Inflammatory macrophage treated with lipopolysaccharide for 1 hour (primary cell): ENCODE data around the gene SEC22C.
"Not testable (repeated sequence)": the region's sequence is repeated elsewhere in the genome, so short reads cannot be mapped to it uniquely, and the experiment has no call there.

Experiments used
- DNase-seq, 2 donors: peaks; one replicate each; pipeline ENCODE4 v3.0.0-alpha.2; 2020 to 2022

SEC22C gene, protein sequence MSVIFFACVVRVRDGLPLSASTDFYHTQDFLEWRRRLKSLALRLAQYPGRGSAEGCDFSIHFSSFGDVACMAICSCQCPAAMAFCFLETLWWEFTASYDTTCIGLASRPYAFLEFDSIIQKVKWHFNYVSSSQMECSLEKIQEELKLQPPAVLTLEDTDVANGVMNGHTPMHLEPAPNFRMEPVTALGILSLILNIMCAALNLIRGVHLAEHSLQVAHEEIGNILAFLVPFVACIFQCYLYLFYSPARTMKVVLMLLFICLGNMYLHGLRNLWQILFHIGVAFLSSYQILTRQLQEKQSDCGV

DNA sequence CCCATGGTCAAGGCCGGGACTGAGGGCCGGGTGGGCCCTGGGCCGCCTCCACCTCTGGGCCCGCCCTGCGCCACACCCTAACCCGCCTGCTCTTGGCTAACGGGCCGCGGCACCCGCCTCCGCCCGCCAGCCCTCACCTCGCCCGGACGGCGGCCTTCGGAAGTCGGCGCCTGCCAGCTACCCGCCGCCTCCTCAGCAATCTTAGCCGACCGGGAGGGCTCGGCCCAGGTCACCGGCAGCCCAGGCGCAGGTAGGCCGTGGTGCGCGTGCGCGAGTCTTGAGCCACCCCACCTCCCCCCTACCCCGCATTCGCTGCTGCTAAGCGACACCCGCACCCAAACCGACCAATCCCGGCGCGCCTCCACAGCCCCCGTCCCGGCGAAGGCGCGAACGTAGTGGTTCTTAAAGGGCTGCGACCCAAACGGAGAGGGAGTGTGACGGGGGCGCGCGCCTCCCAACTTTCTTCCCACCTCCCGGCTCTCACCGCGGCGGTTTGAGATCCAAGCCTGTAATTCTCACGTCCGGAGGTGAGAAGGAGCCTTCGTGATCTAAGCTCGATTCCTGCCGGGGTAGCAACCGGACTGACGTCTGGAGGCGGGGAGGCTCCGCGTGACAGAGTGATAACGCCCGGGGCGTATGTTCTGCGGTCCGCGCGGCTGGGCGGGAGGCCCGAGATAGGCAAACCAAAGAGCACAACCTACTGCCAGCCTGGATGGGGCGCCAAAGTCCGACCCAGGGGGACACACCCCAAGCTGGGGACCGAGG is at the start of gene SEC22C:
Gene SEC22C (minus strand): TSS at position 259 of the 765 bp plus-strand sequence. CDS start 12,921 bp downstream, outside the sequence.
- peak; percentile 89 to 91 for DNase-seq

DNA sequence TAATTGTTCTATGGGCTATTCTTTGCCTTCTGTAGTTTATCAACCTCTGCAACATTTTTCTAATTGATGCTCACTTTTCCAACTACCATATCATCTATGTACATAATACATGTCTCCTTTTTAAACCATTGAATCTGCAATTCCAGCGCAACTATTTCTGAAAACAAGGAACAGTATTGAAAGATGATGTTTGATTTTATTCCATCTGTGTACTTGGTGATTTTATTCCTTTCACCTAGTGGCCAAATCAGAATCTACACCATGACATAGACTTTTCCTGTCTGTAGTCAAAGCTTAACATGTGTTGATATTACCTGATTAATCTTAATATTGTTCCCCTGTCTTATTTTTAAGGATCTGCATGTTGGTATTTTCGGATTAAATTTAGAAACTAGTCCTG is 31.7 kb upstream of the SEC22C start:
- peak in 1 of 2 donors; percentile 16 for DNase-seq

DNA sequence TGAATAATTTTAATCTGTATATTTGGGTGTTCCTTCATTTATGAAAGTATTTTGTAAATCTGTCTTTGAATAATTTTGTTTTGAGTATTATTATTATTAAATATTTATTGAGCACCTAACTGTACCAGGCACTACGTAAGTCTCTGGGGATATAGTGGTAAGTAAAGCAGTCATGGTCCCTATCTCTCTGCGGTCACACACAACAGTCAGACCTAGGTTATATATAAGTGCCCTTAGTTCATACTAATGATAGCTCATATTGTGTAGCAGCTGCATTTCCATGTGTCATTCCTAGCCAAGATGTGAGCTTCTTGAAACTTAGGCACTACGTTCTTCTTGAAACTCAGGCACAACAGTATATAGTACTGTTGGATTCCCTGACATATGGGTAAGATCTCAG is 31.2 kb upstream of the SEC22C start:
- no peak for DNase-seq

DNA sequence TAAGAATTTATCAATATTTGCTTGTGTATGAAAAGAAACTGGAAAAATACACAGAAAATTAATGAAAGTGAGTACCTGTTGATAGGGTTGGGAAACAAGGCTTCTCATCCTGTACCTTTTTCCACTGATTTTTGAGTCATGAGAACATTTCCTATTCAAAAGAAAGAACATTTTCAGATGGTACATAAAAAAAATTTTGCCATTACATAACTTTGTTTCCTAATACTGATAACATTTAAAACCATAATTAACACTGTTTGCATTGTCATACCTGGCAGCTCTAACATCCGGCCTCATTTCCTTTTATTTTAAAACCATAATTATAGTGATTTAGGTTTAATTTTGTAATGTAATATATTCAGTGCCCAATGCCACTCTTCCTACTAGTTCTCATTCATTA is 30.4 kb upstream of the SEC22C start:
- DNase-seq, result no peak

DNA sequence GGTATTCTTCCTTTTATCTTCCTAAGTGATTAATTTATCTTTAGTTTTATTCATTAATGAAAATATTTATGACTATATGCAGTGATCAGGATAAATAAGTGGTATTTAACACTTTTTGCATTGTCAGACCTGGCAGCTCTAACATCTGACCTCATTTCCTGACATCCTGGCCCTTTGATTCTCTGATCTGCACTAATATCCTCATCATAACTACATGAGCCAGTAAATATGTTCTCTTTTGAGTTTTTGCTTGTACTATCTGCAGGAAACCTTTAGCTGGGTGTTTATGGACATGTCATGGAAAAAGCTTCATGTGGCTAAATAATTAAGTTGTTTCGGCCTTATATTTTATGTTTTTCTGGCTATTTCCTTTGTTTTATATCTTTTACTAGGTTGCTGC is 29.2 kb upstream of the SEC22C start:
- no peak for DNase-seq

DNA sequence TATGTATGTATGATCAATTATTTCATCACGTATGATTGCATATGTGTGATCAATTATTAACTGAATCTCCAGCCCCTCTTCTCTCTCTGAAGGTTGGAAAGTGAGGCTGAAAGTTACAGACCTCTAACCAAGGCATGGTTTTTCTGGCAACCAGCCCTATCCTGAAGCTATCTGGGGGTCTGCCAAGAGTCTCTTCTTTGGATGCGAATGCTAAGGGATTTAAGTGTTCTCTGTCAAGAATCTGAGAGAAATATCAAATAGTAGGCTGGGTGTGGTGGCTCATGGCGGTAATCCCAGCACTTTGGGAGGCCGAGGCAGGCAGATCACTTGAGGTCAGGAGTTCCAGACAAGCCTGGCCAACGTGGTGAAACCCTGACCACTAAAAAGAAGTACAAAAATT is 26.8 kb upstream of the SEC22C start:
- no peak for DNase-seq

DNA sequence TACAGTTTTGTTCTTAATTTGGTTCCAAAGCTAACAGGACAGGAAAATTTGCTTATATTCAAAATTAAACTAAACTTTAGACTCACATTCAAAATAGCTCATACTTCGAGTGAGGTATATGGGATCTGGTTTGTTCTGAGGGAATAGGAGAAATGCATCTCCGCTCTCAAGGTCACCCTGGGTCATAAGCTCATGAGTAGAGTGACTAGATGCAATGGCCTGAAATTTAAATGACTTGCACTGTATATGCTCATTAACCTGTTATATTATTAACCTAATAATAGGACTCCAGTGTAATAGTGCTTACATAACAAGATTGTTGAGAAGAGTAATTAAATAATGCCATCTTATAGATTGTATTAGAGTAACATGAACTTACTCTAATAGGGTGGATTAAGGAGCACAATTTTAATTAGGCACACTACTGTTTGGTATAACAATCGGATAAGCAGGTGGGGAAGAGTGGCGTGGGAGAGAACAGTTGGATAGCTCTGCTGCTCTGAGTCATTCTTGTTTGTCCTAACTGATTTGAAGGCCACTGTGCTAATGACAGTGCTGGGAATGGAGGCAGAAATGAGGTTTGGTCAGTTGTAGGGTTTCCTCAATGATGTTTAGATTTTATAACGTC is 23.9 kb upstream of the SEC22C start:
- DNase-seq, result no peak

DNA sequence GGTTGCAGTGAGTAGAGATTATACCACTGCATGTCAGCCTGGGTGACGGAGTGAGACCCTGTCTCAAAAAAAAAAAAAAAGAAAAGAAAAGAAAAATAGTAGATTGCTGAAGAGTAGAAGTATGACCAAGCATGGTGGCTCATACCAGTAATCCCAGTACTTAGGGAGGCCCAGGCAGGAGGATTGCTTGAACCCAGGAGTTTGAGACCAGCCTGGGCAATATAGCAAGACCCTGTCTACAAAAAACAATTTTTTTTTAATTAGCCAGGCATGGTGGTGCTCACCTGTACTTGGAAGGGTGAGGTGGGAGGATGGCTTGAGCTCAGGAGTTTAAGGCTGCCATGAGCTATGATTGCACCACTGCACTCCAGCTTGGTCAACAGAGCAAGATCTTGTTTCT is 21.2 kb upstream of the SEC22C start:
- DNase-seq, result no peak

DNA sequence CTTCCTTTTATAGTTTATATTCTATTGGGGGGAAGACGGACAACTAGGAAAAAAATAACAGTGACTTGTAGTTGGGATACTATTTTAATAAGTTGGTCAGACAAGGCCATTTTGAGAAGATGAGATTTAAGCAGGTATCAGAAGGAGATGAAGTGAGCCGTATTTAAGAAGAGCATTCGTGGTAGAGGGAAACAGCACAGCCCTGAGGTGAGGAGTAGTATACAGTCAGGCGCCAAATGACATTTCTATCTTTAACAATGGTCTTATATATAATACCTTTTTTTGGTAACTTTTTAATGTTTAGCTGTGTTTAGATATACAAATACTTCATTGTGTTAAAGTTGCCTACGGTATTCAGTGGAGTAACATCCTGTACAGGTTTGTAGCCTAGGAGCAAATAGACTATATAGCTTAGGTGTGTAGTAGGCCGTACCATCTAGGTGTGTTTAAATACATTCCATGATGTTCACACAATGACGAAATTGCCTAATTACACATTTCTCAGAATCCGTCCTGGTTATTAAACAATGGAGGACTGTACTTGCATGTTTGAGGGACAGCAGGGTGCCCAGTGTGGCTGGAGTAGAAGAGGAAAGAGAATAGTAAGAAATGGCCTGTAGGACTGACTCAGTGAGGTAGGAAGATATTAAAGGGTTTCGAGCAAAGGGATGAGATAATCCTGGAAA is 20.3 kb upstream of the SEC22C start:
- no peak for DNase-seq

DNA sequence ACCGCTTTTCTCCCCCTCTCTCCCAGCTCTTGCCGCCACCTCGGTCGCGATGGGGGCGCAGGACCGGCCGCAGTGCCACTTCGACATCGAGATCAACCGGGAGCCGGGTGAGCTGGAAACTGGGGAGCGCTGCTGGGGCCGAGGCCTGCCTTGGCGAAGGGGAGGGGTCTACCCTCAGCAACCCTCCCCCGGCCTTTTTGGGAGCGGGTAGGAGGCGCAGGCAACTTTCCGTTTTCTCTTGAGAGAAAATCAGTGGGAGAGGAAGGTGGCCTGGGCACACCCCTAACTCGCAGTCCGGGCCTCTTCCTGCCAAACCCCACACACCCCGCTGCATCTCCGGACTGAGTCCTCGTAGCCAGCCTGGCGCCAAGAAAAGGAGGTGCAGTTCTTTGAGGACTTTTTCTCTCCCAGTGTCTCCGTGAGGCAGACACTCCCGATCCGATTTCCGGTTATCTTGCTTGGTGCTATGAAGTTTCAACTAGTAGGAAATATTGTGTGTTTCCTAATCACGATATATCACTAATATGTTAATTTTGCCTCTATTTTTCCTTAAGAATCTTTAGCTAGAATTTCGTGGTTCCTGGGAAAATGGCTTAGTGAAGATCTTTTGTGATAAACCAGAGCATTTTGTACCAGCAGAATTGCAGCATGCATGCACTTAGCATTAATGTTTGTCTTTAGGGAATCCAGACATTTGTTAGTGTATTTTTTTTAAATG is 19.4 kb upstream of the SEC22C start:
- DNase-seq, result peak; percentile 58 to 65

DNA sequence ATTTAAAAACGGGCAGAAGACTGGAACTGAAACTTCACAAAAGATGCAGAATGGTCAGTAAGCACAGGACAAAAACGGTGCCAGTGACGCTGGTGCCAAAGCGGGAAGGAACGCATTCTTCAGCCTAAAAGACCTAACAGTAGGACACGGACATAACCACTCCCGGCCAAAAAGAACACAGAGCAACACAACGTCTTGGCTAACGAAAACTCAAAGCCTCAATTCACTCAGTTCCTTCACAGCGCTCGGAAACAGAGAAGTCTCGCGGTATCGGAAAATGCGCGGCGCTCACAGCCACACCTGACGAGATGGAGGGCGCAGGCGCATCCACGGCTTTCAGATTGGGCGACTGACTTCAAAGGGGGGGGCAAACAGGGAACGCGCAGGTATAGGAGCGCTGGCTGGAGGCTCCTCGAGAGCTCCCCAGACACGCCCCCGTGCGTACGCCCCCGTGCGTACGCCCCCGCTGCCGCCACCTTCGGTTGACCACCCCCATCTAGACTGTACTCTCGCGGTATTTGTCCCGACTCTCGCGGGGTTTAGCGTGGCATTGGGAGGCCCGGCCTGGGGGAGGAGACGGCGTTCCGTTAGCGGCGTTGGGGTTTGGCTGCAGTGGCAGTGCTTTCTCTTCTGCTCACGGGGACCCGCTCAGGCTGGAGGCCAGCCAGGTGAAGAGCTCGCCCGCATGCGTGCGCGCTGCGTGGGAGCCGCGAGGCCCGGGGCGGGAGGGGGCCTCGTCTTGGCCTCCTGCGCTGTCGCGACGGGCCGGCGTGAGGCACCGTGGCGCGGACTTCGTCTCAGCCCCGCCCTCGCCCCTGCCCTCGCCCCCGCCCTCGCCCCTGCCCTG is 18.6 kb upstream of the SEC22C start, which contains the start of gene NKTR:
Gene NKTR (plus strand): TSS at position 576 of the 847 bp plus-strand sequence. CDS start 321 bp downstream, outside the sequence.
- DNase-seq, result peak; percentile 87 to 99

DNA sequence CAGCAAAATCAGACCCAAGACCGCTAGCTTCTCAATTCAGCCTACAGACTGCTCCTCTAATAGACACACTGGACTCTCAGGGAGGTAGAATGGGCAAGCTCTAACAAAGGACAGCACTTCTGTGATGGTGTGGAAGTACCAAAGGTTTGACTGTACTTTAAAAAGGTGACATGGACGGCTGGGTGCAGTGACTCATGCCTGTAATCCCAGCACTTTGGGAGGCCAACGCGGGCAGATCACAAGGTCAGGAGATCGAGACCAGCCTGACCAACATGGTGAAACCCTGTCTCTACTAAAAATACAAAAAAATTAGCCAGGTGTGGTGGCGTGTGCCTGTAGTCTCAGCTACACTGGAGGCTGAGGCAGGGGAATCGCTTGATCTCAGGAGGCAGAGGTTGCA is 15.3 kb upstream of the SEC22C start:
- DNase-seq, result not testable (repeated sequence)

DNA sequence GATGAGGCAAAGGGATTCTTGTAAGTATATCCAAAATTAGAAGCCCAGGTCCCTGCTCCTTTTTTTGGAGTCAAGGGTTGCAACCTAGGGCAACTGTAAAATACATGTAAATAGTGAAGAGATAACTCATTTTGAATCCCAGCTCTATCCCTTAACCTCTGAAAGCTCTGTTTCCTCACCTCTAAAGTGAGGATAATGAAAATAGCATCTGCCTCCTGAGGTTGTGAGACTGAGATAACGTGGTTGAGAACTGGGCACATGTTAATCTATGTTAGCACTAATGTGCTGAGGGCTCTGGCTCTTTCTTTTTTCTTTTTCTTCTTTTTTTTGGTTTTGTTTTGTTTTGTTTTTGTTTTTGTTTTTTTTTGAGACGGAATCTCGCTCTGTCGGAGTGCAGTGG is 13.9 kb upstream of the SEC22C start:
- no peak for DNase-seq

DNA sequence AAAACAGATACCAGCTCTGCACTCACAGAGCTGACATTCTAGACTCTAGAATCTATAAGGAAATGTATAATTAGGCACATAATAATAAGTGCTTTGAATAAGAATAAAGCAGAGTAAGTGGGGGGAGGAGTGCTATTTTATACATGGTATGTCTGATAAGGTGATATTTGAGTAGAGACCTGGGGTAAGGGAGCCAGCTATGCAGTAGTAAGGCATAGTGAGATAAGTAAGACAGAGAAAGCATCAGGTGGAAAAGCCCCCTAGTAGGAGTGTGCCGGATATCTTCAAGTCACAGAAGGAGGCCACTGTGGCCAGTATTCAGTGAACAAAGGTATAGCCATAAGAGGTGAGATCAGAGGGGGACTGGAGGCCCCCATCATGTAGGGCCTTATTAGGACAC is 11.9 kb upstream of the SEC22C start:
- DNase-seq, result no peak

DNA sequence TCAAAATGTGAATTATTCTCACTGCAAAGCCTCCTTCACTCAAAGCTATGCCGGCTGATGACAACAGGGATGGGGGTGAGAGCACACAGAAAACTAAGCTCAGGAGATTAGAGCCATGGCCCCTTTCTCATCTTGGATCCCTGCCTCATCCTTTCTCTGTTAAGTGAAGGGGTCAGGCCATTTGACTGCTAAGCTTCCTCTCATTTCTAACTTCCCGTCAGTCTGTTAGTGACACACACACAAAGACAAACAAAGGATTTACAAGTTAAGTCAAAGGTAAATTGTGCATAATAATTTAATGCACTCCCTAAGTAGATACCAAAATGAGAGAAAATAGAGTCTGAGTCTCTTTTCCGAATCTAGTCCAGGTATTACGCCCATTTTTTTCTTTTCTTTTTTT is 10.0 kb upstream of the SEC22C start:
- no peak for DNase-seq

DNA sequence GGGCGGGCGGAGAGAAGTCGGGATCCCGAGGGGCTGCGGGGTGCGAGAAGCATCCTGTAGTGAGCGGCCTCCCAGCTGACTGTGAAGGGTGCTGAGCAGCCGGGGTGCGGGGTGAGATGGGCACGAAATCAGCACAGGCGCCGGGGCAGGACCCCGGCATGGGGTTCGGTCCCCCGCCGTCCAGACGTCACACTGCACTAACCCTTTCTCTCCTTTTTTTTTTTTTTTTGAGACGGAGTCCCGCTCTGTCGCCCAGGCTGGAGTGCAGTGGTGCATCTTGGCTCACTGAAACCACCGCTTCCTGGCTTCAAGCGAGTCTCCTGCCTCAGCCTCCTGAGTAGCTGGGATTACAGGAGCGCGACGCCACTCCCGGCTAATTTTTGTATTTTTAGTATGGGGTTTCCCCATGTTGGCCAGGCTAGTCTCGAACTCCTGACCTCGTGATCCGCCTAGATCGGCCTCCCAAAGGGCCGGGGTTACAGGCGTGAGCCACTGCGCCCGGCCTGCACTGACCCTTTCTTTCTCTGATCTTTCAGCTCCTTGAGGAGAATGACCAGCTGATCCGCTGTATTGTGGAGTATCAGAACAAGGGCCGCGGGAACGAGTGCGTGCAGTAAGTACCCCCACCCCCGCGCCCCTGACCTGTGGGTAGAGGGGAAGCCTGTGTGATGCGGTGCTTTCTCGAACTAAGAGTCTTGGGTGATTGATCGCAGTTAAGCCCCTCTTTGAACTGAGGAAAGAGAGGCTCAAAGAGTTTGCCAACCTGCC is 9.4 kb upstream of the SEC22C start:
- DNase-seq, result peak; percentile 15 to 20

DNA sequence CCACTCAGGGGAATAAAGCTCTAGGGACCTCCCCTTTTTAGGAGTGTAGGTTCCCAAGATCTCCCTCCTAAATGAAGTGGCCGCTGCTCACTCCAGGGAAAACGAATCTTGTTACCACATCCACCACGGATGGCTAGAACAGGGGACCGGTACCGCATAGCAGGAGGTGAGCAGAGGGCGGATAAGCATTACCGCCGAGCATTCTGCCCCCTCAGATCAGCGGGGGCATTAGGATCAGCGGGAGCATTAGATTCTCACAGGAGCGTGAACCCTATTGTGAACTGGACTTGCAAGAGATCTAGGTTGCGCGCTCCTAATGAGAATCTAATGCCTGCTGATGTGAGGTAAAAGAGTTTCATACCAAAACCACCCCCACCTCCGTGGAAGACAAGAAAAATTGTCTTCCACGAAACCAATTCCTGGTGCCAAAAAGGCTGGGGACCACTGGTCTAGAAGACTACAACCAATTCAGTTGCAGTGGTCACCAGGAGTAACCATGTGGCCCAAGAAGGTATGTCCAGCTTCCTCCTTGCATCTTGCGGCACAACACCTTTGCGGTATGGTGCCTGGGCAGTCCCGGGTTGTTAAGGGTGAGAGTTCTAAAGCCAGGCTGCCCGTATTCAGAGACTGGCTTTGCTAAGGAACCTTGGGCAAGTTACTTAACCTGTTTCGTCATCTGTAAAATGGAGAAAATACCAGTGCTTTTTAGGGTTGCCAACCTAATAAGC is 7.8 kb upstream of the SEC22C start:
- no peak for DNase-seq

DNA sequence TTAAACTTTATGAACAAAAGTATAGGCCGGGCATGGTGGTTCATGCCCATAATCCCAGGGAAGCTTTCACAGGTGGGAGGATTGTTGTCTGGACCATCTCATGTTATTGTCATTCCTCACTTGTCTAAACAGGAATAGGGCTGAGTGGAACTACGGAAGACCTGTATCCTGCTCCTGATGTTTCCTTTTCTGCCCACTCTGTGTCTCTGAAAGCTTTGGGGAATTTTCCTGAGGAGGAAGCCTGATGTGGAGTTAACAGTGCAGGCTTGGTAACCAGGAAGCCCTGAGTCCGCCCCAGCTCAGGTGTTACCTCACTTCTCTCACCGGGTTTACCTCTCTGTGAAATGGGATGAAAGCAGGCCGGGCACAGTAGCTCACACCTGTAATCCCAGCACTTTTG is 6.9 kb upstream of the SEC22C start:
- DNase-seq, result no peak

DNA sequence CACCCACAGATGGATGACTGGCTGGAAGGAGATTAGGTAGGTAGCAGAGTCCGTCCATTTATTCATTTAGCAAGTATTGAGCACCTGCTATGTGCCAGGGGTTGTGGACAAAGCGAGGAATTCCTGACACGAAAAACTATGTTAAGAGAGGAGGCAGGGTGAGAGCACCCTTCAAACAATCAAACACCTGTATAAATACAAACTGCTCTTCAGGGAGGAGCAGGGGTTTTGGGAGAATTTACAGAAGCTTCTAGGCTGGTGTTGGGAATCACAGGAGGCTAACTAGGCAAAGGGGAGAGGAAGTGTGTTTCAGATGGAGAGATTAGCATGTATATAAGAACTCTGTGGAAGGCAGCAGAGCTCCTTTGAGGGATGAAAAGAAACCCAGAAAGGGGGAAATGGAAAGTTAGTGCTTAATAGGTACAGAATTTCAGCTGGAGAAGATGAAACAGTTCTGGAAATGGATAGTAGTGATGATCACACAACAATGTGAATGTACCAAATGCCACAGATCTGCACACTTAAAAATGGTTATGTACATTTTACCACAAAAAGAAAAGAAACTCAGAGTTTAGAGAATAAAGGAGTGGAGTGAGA is 805 bp upstream of the SEC22C start:
- DNase-seq, result no peak

DNA sequence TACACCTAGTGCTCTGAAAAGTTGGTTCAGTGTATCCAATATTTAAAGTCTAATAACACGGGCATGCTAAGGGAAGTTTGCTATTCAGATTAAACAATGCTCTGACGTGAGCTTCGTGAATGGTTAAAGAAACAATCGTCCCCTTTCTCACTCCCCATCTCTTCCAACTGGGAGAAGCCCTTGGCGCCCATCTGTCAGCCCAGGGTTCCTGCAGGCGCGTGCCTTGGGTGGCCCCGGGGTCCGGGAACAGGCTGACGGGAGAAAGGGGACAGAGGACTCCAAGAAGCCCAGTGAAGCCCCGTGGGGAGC is 413 bp downstream of the SEC22C start:
- no peak for DNase-seq
